GM23338 (cell line): ENCODE data around the gene CACNA1C. TPM values are rescaled to one million over a fixed set of nuclear protein-coding genes. Genes with fewer than 3 reads are reported as not detected.

Experiments
- ATAC-seq: fragments of 200-7000 bp; cut with Tn5 transposase; 3 replicates; pipeline ENCODE4 v1.9.1; 2020
- DNase-seq: peaks from one replicate; pipeline ENCODE4 v3.0.0-alpha.2; 2015; ENCODE audit warnings: low spot score
- H2AFZ ChIP-seq: fragments of 200-600 bp; sonication (generic); 2 replicates; pipeline ENCODE4 v1.8.0; 2016; ENCODE audit warnings: antibody characterized with exemption, mild to moderate bottlenecking, moderate library complexity
- H3F3A ChIP-seq: fragments of 200-600 bp; sonication (generic); replicated peaks from 2 replicates; pipeline ENCODE4 v1.8.0; 2017; ENCODE audit warnings: antibody characterized with exemption, mixed run types, low read depth
- H3K27ac ChIP-seq: fragments of 200-600 bp; sonication (generic); 2 replicates; pipeline ENCODE4 v1.6.1; 2016; ENCODE audit warnings: low read depth
- H3K27me3 ChIP-seq: fragments of 200-600 bp; sonication (generic); 2 replicates; pipeline ENCODE4 v1.8.0; 2016; ENCODE audit warnings: mild to moderate bottlenecking, mixed run types, moderate library complexity; ENCODE audit not compliant: insufficient read depth
- H3K36me3 ChIP-seq: fragments of 200-600 bp; sonication (generic); 2 replicates; pipeline ENCODE4 v1.8.0; 2016; ENCODE audit warnings: mild to moderate bottlenecking; ENCODE audit not compliant: insufficient read depth
- H3K4me1 ChIP-seq: fragments of 200-600 bp; sonication (generic); 2 replicates; pipeline ENCODE4 v1.8.0; 2016; ENCODE audit warnings: mild to moderate bottlenecking, moderate library complexity; ENCODE audit not compliant: insufficient read depth
- H3K4me2 ChIP-seq: fragments of 200-600 bp; sonication (generic); 2 replicates; pipeline ENCODE4 v1.7.1; 2017; ENCODE audit warnings: mixed run types
- H3K4me3 ChIP-seq: fragments of 200-600 bp; sonication (generic); 2 replicates; pipeline ENCODE4 v1.6.1; 2016; ENCODE audit warnings: mixed run types
- H3K79me2 ChIP-seq: fragments of 200-600 bp; sonication (generic); replicated peaks from 2 replicates; pipeline ENCODE4 v1.8.0; 2017; ENCODE audit warnings: mild to moderate bottlenecking; ENCODE audit not compliant: insufficient read depth
- H3K9me2 ChIP-seq: fragments of 200-600 bp; sonication (generic); 2 replicates; pipeline ENCODE4 v1.8.0; 2017; ENCODE audit not compliant: insufficient read depth
- H4K20me1 ChIP-seq: fragments of 200-600 bp; sonication (generic); replicated peaks from 2 replicates; pipeline ENCODE4 v1.8.0; 2017; ENCODE audit warnings: mild to moderate bottlenecking; ENCODE audit not compliant: insufficient read depth
- H3K27ac Mint-ChIP-seq: 2 replicates; pipeline ENCODE4 v1.8.0; 2020; ENCODE audit warnings: inconsistent platforms, mild to moderate bottlenecking, moderate library complexity, mixed read lengths
- H3K27me3 Mint-ChIP-seq: 3 replicates; pipeline ENCODE4 v1.8.0; 2022; ENCODE audit warnings: low read depth, mild to moderate bottlenecking, moderate library complexity, mixed read lengths, inconsistent platforms; ENCODE audit not compliant: insufficient read depth, poor library complexity
- H3K36me3 Mint-ChIP-seq: 3 replicates; pipeline ENCODE4 v1.8.0; 2021; ENCODE audit warnings: low read depth, mild to moderate bottlenecking, inconsistent platforms, moderate library complexity, mixed read lengths
- H3K4me1 Mint-ChIP-seq: 3 replicates; pipeline ENCODE4 v1.8.0; 2020; ENCODE audit warnings: mild to moderate bottlenecking, inconsistent platforms, mixed read lengths
- H3K4me3 Mint-ChIP-seq: 3 replicates; pipeline ENCODE4 v1.8.0; 2021; ENCODE audit warnings: moderate library complexity, mild to moderate bottlenecking, inconsistent platforms, mixed read lengths
- H3K9me3 Mint-ChIP-seq: 3 replicates; pipeline ENCODE4 v1.8.0; 2020; ENCODE audit warnings: moderate library complexity, mild to moderate bottlenecking, inconsistent platforms, mixed read lengths
- CREB1 ChIP-seq: fragments of 250-450 bp; sonication (Bioruptor Pico); IDR thresholded peaks from 2 replicates; pipeline ENCODE4 v1.5.0; 2020; ENCODE audit warnings: low read depth, mild to moderate bottlenecking, moderate library complexity
- CTCF ChIP-seq, 2 experiments: fragments of 200-600 bp in 1 of 2; sonication (generic) in 1 of 2; conservative IDR thresholded peaks; 2 replicates each; pipeline versions ENCODE4 v1.5.1 to v1.6.1; 2016 to 2017; ENCODE audit warnings: antibody characterized with exemption in 2 of 2, low read depth in 2 of 2, mild to moderate bottlenecking in 2 of 2, moderate library complexity in 1 of 2
- ETS1 ChIP-seq: IDR thresholded peaks from 2 replicates; pipeline ENCODE4 v1.6.1; 2016; ENCODE audit warnings: antibody characterized with exemption
- EZH2phosphoT487 ChIP-seq: fragments of 200-600 bp; sonication (generic); IDR thresholded peaks from one replicate; pipeline ENCODE4 v1.8.1; 2018; ENCODE audit warnings: antibody characterized with exemption; ENCODE audit not compliant: unreplicated experiment
- JUNB ChIP-seq: IDR thresholded peaks from one replicate; pipeline ENCODE4 v1.6.1; 2016; ENCODE audit warnings: antibody characterized with exemption; ENCODE audit not compliant: unreplicated experiment
- NANOG ChIP-seq: IDR thresholded peaks from 2 replicates; pipeline ENCODE4 v1.6.1; 2016; ENCODE audit warnings: antibody characterized with exemption, borderline replicate concordance
- POLR2AphosphoS5 ChIP-seq: IDR thresholded peaks from 2 replicates; pipeline ENCODE4 v1.6.1; 2016; ENCODE audit warnings: antibody characterized with exemption, low read depth
- REST ChIP-seq: IDR thresholded peaks from one replicate; pipeline ENCODE4 v1.6.1; 2018; ENCODE audit warnings: antibody characterized with exemption; ENCODE audit not compliant: unreplicated experiment
- STAT1 ChIP-seq: IDR thresholded peaks from one replicate; pipeline ENCODE4 v1.6.1; 2016; ENCODE audit warnings: antibody characterized with exemption; ENCODE audit not compliant: unreplicated experiment
- ZNF114 ChIP-seq: fragments of 250-450 bp; sonication (Bioruptor Pico); IDR thresholded peaks from 2 replicates; pipeline ENCODE4 v1.5.0; 2020; ENCODE audit warnings: mild to moderate bottlenecking, moderate library complexity
- ZNF331 ChIP-seq: fragments of 250-450 bp; sonication (Bioruptor Pico); IDR thresholded peaks from 2 replicates; pipeline ENCODE4 v1.5.0; 2020; ENCODE audit warnings: low read depth, mild to moderate bottlenecking, moderate library complexity
- ZNF462 ChIP-seq: fragments of 250-450 bp; sonication (Bioruptor Pico); IDR thresholded peaks from 2 replicates; pipeline ENCODE4 v1.5.0; 2020; ENCODE audit warnings: mild to moderate bottlenecking, moderate library complexity
- polyA plus RNA-seq: library from polyadenylated mRNA; unstranded; fragments of >200 nt; fragmentation: Nextera tagmentation; extraction: Ambion mirVana; gene quantifications from 2 replicates; pipeline ENCODE4 v1.2.1, GENCODE V29; 2016
- total RNA-seq: library from RNA; depleted of rRNA; stranded (reverse); fragments of >200 nt; shearing (Covaris generic); gene quantifications from 2 replicates; pipeline ENCODE4 v1.2.3, GENCODE V29; 2014

Gene CACNA1C
- total and polyA plus RNA-seq, 2 experiments from 2014 or later, result 0.78 to 2.1 TPM

- Histone ChIP-seq H3K79me2 (no peaks in the 10 kb centered on the region), H3K36me3 (no peaks in the 10 kb centered on the region), H2AFZ (no peak overlapping the region), H3K4me3 (no peak overlapping the region), H3K9me2 (no peaks in the 10 kb centered on the region), H3K27ac (no peak overlapping the region), H4K20me1 (no peaks in the 10 kb centered on the region), H3K4me1 (peaks cover 14% of the 10 kb centered on the region), H3F3A (no peaks in the 10 kb centered on the region), H3K4me2 (no peak overlapping the region), H3K27me3 (no peaks in the 10 kb centered on the region)
- no peaks in the 10 kb centered on the region for H3K36me3 Mint-ChIP-seq
- peaks cover 31% of the 10 kb centered on the region for H3K4me1 Mint-ChIP-seq
- no peaks in the 10 kb centered on the region for H3K9me3 Mint-ChIP-seq
- DNase-seq, result no peak
- no peak overlapping the region for H3K27ac Mint-ChIP-seq
- H3K27me3 Mint-ChIP-seq, result peaks cover 2% of the 10 kb centered on the region
- TF ChIP-seq REST, result no peak
- no peak for TF ChIP-seq NANOG
- TF ChIP-seq ZNF114 (CRISPR knock-in tag), result no peak
- no peak for TF ChIP-seq ETS1
- TF ChIP-seq EZH2phosphoT487, result no peak
- no peak for TF ChIP-seq POLR2AphosphoS5
- no peak for TF ChIP-seq CREB1 (CRISPR knock-in tag)
- TF ChIP-seq CTCF (conservative IDR thresholded peaks at IDR 0.05; ENCODE audit: low read depth in 2 of 2), result no peak
- no peak for TF ChIP-seq STAT1
- TF ChIP-seq JUNB, result no peak
- TF ChIP-seq ZNF462, result no peak
- TF ChIP-seq ZNF331 (CRISPR knock-in tag), result no peak
- ATAC-seq, result no peak
- H3K4me3 Mint-ChIP-seq, result no peak overlapping the region
These were observed 186.6 kb downstream of the CACNA1C start for GRCh38 chr12:2239381-2239871.
